HCT116 (cell line): ENCODE data around the gene PIP4K2C.

ENCODE experiments used
- ELF1 ChIP-seq: IDR thresholded peaks from 2 replicates; pipeline ENCODE4 v1.6.1; 2012; ENCODE audit warnings: low read depth, borderline replicate concordance
- EZH2 ChIP-seq: fragments of 200-600 bp; sonication (generic); IDR thresholded peaks from 2 replicates; pipeline ENCODE4 v1.6.1; 2017; ENCODE audit warnings: antibody characterized with exemption, mixed run types
- FOSL1 ChIP-seq: IDR thresholded peaks from 2 replicates; pipeline ENCODE4 v1.6.1; 2012; ENCODE audit warnings: low read depth
- POLR2AphosphoS5 ChIP-seq: IDR thresholded peaks from 2 replicates; pipeline ENCODE4 v1.6.1; 2011; ENCODE audit warnings: mild to moderate bottlenecking, low read depth, low read length, moderate library complexity
- RAD21 ChIP-seq: IDR thresholded peaks from 2 replicates; pipeline ENCODE4 v1.6.1; 2012; ENCODE audit warnings: low read depth, mild to moderate bottlenecking
- TF ChIP-seq, protein P1 (sequence below), 3 experiments: fragments of 200-600 bp in 1 of 3; sonication (generic) in 1 of 3; IDR thresholded peaks in 2 of 3; conservative IDR thresholded peaks in 1 of 3; 2 replicates each; pipeline ENCODE4 v1.5.1; 2012 to 2017; ENCODE audit warnings: low read depth in 2 of 3, low read length in 2 of 3, antibody characterized with exemption in 1 of 3, borderline replicate concordance in 1 of 3, control low read depth in 1 of 3, mild to moderate bottlenecking in 1 of 3, mixed read lengths in 1 of 3, mixed run types in 1 of 3, moderate library complexity in 1 of 3; ENCODE audit not compliant: insufficient read depth in 1 of 3

DNA sequence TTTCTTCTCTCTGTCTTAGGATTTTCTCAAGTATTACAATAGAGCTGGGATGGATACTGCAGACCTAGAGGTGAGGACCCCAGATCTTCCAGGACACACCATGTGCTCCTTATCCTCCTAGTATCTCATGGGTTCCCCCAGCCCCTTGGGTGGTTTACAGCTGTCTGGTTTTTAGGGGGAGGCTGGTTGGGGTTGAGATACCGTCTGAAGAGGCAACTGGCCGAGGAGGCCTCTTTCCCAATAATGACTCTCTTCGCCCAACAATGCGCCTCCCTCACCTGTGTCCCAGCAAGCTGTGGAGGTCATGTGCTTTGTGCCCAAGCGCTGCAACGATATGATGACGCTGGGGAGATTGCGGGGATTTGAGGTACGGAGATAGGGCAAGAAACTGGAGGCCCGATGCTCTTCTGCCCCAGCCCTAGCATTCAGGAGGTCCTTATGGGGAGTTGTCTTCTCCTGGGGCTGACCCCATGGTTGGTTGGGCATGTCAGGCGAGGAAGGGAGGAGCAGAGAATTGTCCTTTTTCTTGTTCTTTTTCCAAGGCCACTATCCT lies 24.0 kb downstream of the PIP4K2C start:
- TF ChIP-seq POLR2AphosphoS5 (no peak), EZH2 (no peak), ELF1 (no peak), RAD21 (no peak), FOSL1 (no peak)
- TF ChIP-seq, protein P1, sequence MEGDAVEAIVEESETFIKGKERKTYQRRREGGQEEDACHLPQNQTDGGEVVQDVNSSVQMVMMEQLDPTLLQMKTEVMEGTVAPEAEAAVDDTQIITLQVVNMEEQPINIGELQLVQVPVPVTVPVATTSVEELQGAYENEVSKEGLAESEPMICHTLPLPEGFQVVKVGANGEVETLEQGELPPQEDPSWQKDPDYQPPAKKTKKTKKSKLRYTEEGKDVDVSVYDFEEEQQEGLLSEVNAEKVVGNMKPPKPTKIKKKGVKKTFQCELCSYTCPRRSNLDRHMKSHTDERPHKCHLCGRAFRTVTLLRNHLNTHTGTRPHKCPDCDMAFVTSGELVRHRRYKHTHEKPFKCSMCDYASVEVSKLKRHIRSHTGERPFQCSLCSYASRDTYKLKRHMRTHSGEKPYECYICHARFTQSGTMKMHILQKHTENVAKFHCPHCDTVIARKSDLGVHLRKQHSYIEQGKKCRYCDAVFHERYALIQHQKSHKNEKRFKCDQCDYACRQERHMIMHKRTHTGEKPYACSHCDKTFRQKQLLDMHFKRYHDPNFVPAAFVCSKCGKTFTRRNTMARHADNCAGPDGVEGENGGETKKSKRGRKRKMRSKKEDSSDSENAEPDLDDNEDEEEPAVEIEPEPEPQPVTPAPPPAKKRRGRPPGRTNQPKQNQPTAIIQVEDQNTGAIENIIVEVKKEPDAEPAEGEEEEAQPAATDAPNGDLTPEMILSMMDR (IDR thresholded peaks at IDR 0.05 in 2 of 3, conservative IDR thresholded peaks at IDR 0.05 in 1 of 3; ENCODE audit: borderline replicate concordance in 1 of 3, insufficient read depth in 1 of 3, low read depth in 2 of 3, low read length in 2 of 3) = no peak
